Fibroblast of lung (primary cell): ENCODE data around the gene KRTAP17-1.

ENCODE experiments used
- CTCF ChIP-seq, 2 donors: IDR thresholded peaks in 1 of 2; conservative IDR thresholded peaks in 1 of 2; 1 replicate in 1 of 2; 2 replicates in 1 of 2; pipeline ENCODE4 v1.5.1; 2011 to 2012; ENCODE audit warnings: low read length in 2 of 2, control low read depth in 1 of 2, inconsistent platforms in 1 of 2, low read depth in 1 of 2, mild to moderate bottlenecking in 1 of 2
- EZH2 ChIP-seq: IDR thresholded peaks from 2 replicates; pipeline ENCODE4 v1.5.1; 2012; ENCODE audit warnings: low read length, control low read depth, mild to moderate bottlenecking; ENCODE audit errors: missing control alignments

- TF ChIP-seq CTCF (conservative IDR thresholded peaks at IDR 0.05 in 1 of 2, IDR thresholded peaks at IDR 0.05 in 1 of 2; ENCODE audit: low read depth in 1 of 2, low read length in 2 of 2) (no peak), EZH2 (no peak)
Measured at GRCh38 chr17:41265078-41265477, 50.4 kb downstream of the KRTAP17-1 start, which contains the start of gene KRTAP9-6.
